Activated CD4-positive, alpha-beta T cell treated with anti-CD3 and anti-CD28 coated beads, Interleukin-2, amount 50 U/mL, for 24 hours (primary cell): ENCODE measurements around the gene ADPRHL1.
"Not testable (repeated sequence)": the region's sequence is repeated elsewhere in the genome, so short reads cannot be mapped to it uniquely, and the experiment has no call there.

Experiments used
- DNase-seq, 2 donors: peaks; one replicate each; pipeline ENCODE4 v3.0.0-alpha.2; 2020; ENCODE audit warnings: low read depth in 1 of 2, low spot score in 1 of 2

The ADPRHL1 gene

DNA sequence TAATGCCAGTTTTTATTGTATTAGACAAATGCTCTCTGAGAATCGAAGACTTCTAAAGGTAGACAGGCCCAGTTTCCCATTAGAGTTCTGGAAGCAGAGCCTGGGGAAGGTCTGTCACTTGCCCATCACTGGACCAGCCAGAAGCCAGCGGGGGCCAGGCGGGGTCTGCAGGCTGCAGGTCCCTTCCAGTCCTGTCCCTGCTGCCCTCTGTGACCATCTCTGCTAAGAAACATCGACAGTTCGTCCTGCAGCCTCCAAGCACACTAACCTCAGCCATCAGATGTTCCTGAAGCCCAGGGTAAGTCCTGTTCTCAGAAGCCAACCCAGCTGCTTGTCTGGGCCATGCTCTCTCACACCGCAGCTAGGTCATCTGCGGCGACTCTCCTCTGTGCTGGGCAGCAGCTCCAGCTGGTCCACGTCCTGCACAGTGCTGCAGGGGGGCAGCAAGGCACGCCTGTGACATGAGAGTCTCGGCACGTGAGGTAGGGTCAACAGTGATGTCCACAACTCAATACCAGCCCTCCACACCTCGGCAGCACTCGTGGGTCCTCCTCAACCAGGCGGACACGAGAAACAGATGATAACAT, 2.9 kb upstream of the ADPRHL1 start:
- DNase-seq = no peak

DNA sequence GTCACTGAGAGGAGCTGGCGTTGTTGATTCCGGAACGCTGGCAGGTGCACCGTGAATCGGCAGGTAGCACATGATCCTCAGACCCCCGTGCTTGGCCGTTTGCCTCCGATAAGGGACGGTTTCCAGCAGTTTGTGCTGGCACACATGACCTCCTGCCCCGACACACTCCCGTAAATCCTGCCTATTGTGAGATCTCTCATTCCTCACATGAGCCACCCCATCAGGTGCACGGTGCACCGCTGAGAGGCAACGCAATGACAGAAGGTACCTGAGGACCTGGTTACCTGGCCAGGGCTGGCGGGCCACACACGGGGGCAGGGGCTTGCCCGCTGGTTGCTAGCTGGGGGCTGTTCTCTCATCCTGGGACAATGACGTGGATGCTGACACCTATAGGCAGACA, 2.1 kb upstream of the ADPRHL1 start:
- DNase-seq = no peak

DNA sequence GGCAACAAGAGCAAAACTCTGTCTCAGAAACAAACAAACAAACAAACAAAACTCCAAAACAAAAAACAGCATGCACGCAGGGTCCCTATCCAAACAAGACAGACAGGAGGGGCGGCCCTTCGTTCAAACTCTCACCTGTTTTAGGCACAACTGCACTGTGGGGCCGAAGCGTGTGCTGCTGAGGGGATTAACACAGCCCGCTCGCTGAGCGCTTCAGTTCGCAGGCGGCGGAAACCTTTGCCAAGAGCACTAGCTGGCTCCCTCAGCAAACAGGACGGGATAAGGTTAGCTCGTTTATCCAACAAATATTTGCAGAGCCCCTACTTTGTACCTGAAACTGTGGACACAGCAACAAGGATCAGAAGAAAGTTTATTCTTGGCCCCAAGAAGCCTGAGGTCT, 1.6 kb upstream of the ADPRHL1 start:
- no peak for DNase-seq

DNA sequence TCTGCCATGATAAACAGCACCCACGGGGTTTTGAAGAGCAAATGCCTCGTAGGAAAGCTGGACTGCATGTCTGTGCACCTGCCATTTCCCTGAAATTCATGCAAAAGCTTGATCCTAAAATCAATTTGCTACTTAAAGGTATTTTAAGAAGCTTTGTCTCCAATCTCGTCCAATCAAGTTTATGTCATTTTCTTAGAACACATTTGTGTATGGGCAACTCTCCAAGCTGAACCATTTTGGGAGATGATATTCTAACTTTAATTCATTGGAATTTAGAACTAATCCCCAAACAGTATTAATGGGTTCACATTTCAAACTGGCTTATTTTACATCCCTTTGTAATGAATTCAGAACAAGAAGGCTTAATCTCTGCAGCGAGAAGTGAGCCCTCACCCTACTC, 822 bp downstream of the ADPRHL1 start:
- DNase-seq = no peak

DNA sequence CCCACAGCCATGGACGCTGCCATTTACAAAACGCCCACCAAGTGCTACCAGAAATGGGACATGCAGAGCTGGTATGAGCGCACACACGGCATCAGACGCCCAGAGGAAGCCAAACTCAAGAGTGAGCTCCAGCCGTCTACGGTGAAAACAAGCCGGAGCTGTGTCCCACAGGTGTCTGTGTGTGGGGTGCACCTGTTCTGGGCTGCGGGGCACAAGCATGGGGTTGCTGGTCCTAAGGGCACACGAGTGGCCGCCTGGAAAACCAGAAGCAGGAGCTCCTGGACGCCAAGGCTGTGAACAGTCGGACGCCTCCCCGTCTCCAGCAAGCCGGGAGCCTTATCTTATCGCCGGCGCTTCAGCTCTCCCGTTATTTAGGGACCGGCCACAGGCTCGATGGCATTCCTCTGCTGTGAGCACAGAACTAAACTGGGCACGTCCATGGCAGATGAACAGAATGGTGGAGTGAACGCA, 1.3 kb downstream of the ADPRHL1 start:
- DNase-seq = no peak

DNA sequence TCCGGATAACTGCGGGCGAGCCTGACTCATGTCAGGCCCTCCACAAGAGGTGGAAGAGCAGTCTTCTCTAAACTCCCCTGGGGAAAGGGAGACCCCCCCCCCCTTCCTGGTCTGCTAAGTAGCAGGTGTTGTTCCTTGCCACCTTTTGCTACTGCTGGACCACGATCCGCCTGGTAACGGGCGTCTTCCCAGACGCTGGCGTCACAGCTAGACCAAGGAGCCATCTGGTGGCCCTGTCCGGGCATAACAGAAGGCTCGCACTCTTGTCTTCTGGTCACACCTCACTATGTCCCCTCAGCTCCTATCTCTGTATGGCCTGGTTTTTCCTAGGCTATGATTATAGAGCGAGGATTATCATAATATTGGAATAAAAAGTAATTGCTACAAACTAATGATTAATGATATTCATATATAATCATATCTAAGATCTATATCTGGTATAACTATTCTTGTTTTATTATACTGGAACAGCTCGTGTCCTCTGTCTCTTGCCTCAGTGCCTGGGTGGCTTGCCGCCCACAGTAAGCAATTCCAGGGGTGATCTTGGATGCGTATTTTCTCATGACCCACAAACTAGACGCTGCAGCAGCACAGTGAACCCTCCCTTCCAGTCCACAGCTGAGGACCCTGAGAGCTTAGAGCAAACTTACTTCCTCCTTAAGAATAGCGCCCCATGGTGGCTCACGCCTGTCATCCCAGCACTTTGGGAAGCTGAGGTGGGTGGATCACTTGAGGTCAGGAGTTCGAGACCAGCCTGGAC, 2.2 kb downstream of the ADPRHL1 start:
- DNase-seq = not testable (repeated sequence)

DNA sequence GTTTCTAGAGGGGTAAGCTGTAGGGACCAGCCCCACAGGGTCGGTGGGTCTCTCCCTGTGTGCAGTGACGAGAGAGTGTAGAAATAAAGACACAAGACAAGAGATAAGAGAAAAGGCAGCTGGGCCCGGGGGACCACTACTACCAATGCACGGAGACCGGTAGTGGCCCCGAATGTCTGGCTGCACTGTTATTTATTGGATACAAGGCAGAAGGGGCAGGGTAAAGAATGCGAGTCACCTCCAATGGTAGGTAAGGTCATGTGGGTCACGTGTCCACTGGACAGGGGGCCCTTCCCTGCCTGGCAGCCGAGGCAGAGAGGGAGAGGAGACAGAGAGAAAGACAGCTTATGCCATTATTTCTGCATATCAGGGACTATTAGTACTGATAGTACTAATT, 2.9 kb downstream of the ADPRHL1 start:
- not testable (repeated sequence) for DNase-seq

DNA sequence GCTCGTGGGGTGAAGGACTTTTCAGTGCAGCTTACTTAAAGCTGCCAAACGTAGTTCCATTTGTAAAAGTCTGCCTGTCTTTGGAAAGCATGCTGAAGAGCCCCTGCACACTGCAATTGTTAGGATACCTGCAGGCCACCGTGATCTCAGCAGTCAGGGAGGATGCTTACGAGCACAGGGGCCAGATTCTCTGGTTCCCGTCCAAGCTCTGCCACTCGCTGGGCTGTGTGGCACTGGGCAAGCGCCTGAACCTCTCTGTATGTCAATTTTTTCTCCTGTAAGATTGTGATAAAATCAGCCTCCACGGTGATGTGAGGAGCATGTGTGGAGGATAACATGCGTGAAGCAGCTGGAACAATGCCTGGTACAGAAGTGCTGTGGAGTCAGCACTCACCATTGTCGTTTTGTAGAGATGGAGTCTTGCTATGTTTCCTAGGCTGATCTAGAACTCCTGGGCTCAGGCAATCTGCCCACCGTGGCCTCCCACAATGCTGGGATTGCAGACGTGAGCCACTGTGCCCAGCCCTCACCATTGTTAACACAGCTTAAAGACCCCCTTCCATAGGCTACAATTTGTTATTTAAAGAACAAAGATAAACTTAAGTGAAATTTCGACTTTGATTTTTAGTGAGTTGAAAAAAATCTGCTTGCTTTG, 3.5 kb downstream of the ADPRHL1 start:
- DNase-seq = no peak

DNA sequence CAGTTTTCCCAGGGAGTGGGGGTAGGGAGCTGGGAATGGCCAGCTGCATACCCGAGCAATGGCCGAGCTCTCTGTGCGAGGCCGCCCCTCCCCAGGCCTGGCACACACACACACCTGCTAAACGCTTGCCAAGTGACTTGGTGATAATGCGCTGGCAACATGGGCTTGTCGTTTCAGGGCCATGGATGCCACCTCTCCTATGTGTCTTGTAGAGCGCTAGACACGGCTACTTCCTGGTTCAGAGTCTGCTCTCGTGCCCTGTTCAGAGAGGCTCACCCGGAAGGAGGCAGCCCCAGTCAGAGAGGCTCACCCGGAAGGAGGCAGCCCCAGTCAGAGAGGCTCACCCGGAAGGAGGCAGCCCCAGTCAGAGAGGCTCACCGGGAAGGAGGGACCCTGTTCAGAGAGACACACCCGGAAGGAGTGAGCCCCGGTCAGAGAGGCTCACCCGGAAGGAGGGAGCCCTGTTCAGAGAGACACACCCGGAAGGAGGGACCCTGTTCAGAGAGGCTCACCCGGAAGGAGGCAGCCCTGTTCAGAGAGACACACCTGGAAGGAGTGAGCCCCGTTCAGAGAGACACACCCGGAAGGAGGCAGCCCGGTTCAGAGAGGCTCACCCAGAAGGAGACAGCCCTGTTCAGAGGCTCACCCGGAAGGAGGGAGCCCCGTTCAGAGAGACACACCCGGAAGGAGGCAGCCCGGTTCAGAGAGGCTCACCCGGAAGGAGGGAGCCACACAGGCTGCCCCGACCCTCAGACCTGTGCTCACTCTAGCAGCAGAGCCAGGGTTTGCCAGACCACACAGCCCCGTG, 4.2 kb downstream of the ADPRHL1 start:
- peak in 1 of 2 donors; percentile 32 for DNase-seq

DNA sequence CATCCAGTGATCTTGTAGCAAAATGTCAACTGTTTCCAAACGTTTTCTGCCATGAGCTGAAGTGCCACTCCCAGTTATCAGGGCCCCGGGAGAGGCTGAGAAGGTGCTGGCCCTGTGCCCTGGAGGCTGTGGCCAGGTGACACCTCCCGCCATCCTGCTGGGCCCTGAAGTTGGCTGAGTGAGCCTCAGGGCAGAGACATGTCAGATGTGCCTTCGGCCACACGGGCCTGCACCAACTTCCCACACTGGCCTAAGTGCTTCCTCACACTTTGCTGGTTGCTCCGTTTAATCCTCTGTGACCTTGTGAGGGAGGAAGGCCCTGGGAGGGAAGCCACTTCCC, 4.8 kb downstream of the ADPRHL1 start:
- no peak for DNase-seq

DNA sequence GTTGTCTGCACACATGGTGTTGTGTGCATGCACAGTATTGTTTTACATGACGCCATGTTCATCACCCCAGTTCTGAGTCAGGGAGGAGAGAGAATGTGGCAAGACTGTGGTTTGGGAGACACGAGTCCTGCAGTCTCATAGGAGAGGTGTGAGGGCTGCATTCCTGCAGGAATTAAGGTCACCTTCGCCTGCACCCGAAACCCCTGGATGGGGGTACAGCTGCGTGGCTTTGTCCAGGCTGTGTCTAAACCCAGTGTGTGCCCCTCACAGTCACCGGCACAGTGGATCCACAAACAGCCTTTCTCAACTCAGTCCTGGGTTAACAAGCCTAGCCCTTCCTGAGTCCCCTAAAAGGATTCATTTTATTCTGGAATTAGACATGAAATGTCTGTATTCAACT, 5.7 kb downstream of the ADPRHL1 start:
- DNase-seq = no peak

DNA sequence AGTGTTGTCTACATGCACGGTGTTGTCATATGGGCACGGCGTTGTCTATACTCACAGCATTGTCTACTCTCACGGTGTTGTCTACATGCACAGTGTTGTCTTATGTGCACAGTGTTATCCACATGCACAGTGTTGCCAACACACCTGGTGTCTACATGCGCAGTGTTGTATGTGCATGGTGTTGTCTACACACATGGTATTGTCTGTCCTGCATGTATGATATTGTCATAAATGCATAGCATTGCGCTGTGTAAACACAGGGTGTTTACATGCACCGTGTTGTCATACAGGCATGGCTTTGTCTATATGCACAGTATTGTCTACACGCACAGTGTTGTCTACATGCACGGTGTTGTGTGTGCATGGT, 6.8 kb downstream of the ADPRHL1 start:
- DNase-seq = no peak

DNA sequence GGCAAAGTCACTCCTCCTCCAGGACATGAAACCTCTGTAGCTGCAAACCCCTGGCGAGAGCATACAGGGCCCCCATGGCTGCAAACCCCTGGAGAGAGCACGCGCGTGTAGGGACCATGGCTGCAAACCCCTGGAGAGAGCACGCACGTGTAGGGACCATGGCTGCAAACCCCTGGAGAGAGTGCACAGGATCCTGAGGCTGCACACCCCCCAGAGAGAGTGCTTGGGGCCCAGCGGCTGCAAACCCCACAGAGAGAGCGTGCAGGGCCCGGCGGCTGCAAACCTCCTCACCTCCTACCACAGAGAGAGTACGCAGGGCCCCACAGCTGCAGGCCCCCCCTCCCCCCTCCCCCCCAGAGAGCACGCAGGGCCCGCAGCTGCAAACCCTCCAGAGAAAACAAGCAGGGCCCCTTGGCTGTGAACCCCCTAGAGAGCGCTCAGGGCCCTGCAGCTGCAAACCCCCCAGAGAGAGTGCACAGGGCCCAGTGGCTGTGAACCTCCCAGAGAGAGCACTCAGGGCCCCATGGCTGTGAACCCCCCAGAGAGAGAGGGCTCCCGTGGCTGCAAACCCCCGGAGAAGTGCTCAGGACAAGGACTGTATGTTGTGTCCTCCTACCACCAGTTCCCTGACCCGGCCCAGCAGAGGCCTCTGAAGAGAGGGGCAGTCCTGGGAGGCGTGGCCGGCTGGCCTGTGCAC, 7.3 kb downstream of the ADPRHL1 start:
- no peak for DNase-seq

DNA sequence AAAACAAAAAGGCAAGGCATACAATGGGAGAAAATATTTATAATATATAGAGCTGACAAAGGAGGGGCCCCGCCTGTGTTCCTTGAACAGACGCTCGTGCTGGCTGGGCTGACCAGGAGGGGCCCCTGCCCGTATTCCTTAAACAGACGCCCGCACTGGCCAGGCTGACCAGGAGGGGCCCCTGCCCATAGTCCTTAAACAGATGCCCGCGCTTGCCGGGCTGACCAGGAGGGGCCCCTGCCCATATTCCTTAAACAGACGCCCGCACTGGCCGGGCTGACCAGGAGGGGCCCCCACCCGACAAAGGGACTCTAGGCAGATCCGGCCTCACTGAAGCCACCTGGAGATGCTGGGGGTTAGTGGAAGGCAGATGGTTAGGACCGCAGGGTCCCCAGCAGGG, 9.3 kb downstream of the ADPRHL1 start:
- DNase-seq = no peak

DNA sequence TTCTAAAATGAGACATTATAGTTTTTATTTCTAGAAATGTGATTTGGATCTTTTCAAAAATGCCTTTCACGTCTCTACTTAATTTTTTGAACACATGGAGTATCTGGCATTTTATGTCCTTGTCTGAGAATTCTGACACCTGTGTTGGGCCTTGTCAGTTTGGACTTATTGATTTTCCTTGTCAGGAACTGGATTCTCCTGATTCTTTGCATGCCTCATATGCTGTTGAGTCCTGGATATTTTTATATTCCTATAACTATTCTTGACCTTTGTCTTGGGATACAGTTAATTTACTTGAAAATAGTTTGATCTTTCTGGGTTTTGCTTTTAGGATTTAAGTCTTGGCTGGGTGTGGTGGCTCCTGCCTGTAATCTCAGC, 10.3 kb downstream of the ADPRHL1 start:
- DNase-seq = no peak

DNA sequence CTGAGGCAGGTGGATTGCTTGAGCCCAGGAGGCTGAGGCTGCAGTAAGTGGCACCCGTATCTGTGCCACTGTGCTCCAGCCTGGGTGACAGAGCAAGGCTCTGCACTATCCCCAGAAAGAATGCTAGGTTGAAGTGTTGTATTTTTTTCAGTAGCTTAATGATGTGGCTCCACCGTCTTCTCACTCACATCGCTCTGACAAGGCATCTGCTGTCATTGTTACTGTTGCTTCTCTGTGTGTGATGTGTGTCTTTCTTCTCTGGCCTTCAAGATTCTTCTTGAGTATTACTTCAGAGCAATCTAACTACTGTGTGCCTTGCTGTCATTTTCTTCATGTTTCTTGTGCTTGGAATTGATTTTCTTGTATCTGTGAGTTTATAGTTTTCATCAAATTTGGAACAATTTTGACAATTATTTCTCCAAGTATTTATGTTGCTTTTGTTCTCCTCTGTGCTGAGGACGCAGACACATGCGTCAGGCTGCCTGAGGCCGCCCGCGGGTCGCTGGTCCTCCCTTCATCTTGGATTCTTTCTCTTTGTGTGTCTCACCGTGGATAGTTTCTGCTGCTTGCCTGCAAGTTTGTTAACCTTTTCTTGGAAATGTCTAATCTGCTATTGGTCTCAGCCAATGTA, 10.8 kb downstream of the ADPRHL1 start:
- no peak for DNase-seq

DNA sequence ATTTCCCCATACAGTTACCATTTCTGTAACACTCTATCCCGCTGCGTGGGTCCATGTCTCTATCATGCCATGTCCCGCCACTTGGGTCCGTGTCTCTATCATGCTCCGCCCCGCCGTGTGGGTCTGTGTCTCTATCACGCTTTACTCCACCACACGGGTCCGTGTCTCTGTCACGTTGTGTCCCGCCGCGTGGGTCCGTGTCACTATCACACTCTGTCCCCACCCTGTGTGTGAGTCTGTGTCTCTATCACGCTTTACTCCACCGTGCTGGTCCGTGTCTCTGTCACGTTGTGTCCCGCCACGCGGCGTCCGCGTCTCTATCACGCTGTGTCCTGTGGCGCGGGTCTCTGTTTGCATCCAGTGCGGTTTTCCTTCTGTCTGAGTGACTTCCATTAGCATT, 11.6 kb downstream of the ADPRHL1 start:
- DNase-seq = no peak

DNA sequence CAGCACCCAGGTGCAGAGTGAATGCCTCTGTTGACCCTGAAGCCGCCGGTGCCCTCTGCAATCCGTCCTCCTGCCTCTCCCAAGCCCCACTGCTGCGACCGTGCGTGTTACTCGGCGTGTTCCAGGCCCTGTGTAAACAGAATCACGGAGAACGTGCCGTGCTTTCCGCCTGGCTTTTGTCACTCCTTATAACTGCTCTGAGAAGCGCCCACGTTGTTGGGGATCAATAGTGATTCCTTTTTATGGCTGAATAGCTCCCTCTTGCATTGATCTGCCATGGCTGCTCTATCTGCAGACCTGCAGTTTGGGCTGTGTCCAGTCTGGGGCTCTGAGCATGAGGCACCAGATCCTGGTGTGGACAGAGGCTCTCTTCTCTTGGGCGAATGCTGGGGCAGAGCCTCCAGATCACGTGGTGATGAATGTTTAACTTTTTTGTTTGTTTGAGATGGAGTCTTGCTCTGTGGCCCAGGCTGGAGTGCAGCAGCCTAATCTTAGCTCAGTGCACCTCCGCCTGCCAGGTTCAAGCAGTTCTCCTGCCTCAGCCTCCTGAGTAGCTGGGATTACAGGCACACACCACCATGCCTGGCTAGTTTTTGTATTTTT, 15.8 kb downstream of the ADPRHL1 start:
- no peak for DNase-seq

DNA sequence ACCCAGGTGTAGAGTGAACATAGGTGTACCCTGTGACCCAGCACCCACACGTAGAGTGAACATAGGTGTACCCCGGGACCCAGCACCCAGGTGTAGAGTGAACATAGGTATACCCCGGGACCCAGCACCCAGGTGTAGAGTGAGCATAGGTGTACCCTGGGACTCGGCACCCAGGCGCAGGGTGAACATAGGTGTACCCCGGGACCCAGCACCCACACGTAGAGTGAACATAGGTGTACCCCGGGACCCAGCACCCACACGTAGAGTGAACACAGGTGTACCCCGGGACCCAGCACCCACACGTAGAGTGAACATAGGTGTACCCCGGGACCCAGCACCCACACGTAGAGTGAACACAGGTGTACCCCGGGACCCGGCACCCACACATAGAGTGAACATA, 16.4 kb downstream of the ADPRHL1 start:
- DNase-seq = not testable (repeated sequence)

DNA sequence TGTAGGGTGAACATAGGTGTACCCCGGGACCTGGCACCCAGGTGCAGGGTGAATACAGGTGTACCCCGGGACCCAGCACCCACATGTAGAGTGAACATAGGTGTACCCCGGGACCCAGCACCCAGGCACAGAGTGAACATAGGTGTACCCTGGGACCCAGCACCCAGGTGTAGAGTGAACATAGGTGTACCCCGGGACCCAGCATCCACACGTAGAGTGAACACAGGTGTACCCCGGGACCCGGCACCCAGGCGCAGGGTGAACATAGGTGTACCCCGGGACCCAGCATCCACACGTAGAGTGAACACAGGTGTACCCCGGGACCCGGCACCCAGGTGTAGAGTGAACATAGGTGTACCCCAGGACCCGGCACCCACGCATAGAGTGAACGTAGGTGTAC, 17.4 kb downstream of the ADPRHL1 start:
- DNase-seq = not testable (repeated sequence)
